GM12875 (cell line): ENCODE data around the gene PPFIBP2.

Experiments
- H3K4me3 ChIP-seq: one replicate; pipeline ENCODE4 v1.5.1; 2011; ENCODE audit warnings: low read depth, low read length, control low read depth
- CTCF ChIP-seq: IDR thresholded peaks from 2 replicates; pipeline ENCODE4 v1.5.1; 2011; ENCODE audit warnings: low read depth, mild to moderate bottlenecking, control low read depth, inconsistent platforms, low read length, moderate library complexity, borderline replicate concordance; ENCODE audit not compliant: insufficient read depth

The PPFIBP2 gene

GRCh38 chr11:7532405-7533145, 18.8 kb downstream of the PPFIBP2 start:
- no peak overlapping the region for H3K4me3 ChIP-seq
- TF ChIP-seq CTCF, result no peak

- no peak for TF ChIP-seq CTCF
- no peak overlapping the region for H3K4me3 ChIP-seq
Measured at GRCh38 chr11:7533199-7534041, 19.6 kb downstream of the PPFIBP2 start.

- TF ChIP-seq CTCF, result no peak
- no peak overlapping the region for H3K4me3 ChIP-seq
Measured at GRCh38 chr11:7534042-7534378, 20.2 kb downstream of the PPFIBP2 start.

GRCh38 chr11:7536100-7536499, 22.3 kb downstream of the PPFIBP2 start:
- no peak overlapping the region for H3K4me3 ChIP-seq
- TF ChIP-seq CTCF, result peak; percentile 39; the same call in 1 of the 2 replicates

DNA sequence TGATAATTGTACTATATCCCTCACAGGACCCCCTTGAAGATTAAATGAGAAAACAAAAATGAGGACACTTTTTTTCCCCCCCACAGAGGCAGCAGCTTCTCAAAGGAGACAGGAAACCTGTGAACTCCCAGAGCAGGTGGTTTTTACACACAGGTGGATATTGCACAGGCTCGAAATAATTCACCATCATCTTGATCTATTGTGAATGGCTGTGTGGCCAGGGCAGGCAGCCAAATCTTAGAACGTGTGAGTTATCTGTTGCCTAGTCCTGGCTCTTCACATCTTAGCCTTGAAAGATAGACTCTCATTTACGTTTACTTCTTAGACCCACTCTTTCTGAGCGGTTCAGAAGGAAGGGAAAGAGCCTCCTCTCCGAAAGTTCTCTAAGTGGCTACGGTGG, 23.5 kb downstream of the PPFIBP2 start:
- no peak for TF ChIP-seq CTCF

GRCh38 chr11:7538031-7538430, 24.2 kb downstream of the PPFIBP2 start:
- H3K4me3 ChIP-seq, result no peak overlapping the region
- TF ChIP-seq CTCF, result no peak

More for the DNA sequence above, 23.5 kb downstream of the PPFIBP2 start:
- no peak overlapping the region for H3K4me3 ChIP-seq
